ENCODE data around the gene OXNAD1.

The OXNAD1 gene

DNA sequence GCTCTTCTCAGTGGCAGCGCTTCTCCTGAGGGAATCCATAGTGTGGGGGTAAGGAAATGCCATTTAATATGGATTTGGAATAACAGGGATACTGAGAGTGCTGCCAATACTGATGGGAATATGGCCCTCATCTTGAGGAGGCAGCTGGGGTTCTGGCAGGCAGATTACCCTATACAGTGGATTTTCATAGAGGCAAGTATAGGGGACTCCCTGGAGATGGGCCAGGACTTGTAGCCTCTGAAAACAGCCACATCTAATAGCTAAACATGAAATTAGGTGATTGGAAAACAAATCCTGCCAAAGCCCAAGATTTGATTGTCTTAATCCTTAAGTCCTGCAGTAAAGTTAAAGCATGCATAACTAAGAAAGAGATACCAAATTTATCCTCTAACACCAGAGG is 31.2 kb upstream of the OXNAD1 start:
- no peaks in the 10 kb centered on the region for H3K36me3 ChIP-seq (ENCODE audit: control insufficient read depth, insufficient read depth, low read length)
- H3K4me3 ChIP-seq (ENCODE audit: low read depth, low read length) = no peak overlapping the region
- H3K4me2 ChIP-seq (ENCODE audit: low read length) = no peak overlapping the region
- no peaks in the 10 kb centered on the region for H3K27me3 ChIP-seq (ENCODE audit: control insufficient read depth, insufficient read depth, low read length)
- no peak overlapping the region for H3K9ac ChIP-seq
- no peaks in the 10 kb centered on the region for H3K9me3 ChIP-seq (ENCODE audit: control insufficient read depth, low read length)
- no peak overlapping the region for H3K27ac ChIP-seq
- H3K79me2 ChIP-seq = no peaks in the 10 kb centered on the region
- H3K4me1 ChIP-seq = no peaks in the 10 kb centered on the region
- TF ChIP-seq, protein P1, sequence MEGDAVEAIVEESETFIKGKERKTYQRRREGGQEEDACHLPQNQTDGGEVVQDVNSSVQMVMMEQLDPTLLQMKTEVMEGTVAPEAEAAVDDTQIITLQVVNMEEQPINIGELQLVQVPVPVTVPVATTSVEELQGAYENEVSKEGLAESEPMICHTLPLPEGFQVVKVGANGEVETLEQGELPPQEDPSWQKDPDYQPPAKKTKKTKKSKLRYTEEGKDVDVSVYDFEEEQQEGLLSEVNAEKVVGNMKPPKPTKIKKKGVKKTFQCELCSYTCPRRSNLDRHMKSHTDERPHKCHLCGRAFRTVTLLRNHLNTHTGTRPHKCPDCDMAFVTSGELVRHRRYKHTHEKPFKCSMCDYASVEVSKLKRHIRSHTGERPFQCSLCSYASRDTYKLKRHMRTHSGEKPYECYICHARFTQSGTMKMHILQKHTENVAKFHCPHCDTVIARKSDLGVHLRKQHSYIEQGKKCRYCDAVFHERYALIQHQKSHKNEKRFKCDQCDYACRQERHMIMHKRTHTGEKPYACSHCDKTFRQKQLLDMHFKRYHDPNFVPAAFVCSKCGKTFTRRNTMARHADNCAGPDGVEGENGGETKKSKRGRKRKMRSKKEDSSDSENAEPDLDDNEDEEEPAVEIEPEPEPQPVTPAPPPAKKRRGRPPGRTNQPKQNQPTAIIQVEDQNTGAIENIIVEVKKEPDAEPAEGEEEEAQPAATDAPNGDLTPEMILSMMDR (IDR thresholded peaks at IDR 0.05) = no peak
- no peak overlapping the region for H2AFZ ChIP-seq

DNA sequence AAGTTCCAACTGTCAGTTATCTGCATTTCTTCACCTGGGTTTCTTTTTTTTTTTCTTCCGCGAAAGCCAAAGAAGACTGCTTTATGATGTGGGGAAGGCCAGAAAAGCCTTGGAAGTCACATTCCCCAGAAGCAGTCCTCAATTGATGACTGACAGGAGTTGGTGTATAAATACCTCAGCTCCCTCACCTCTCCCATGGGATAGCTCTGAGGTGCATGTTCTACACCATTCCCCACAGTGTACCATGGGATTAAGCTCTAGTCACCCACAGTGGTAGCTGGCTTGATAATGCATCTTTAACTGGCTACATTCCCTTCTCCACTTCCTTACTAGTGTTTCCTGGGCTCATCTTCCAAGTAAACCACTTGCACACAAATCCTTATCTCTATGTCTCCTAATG is 30.7 kb upstream of the OXNAD1 start:
- H3K79me2 ChIP-seq = no peaks in the 10 kb centered on the region
- no peak overlapping the region for H3K4me2 ChIP-seq (ENCODE audit: low read length)
- H3K27me3 ChIP-seq (ENCODE audit: control insufficient read depth, insufficient read depth, low read length) = no peaks in the 10 kb centered on the region
- no peak overlapping the region for H2AFZ ChIP-seq
- H3K27ac ChIP-seq = no peak overlapping the region
- no peak overlapping the region for H3K4me3 ChIP-seq (ENCODE audit: low read depth, low read length)
- H3K4me1 ChIP-seq = no peaks in the 10 kb centered on the region
- H3K36me3 ChIP-seq (ENCODE audit: control insufficient read depth, insufficient read depth, low read length) = no peaks in the 10 kb centered on the region
- TF ChIP-seq, protein P1 (IDR thresholded peaks at IDR 0.05) = no peak
- no peaks in the 10 kb centered on the region for H3K9me3 ChIP-seq (ENCODE audit: control insufficient read depth, low read length)
- no peak overlapping the region for H3K9ac ChIP-seq

DNA sequence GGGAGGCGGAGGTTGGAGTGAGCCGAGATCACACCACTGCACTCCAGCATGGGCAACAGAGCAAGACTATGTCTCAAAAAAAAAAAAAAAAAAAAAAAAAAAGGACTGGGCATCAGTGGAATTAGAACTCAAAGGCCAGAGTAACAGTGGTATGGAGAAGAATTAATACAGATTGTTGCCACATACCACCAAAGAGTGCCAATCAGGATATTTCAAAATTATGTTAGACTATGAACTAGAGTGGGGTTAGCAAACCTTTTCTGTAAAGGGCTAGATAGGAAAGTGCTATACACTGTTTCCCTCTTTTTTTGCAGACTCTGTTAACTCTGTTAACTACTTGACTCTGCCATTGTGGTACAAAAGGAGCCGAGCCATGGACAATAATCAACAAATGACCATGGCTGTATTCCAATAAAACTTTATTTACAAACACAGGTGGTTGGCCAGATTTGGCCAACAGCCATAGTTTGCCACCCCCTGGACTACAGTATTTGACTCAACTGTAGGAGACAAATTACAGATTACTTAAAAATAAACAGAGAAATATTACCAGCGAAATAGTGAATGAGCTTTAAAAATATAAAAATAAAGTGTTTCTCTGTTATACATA is 28.9 kb upstream of the OXNAD1 start:
- Histone ChIP-seq H3K36me3 (ENCODE audit: control insufficient read depth, insufficient read depth, low read length) (no peaks in the 10 kb centered on the region), H3K79me2 (no peaks in the 10 kb centered on the region), H3K4me2 (ENCODE audit: low read length) (no peak overlapping the region), H3K9ac (no peak overlapping the region), H3K9me3 (ENCODE audit: control insufficient read depth, low read length) (no peaks in the 10 kb centered on the region), H3K4me1 (no peaks in the 10 kb centered on the region), H2AFZ (no peak overlapping the region), H3K4me3 (ENCODE audit: low read depth, low read length) (no peak overlapping the region), H3K27ac (no peak overlapping the region), H3K27me3 (ENCODE audit: control insufficient read depth, insufficient read depth, low read length) (no peaks in the 10 kb centered on the region)
- TF ChIP-seq, protein P1 (IDR thresholded peaks at IDR 0.05) = no peak

DNA sequence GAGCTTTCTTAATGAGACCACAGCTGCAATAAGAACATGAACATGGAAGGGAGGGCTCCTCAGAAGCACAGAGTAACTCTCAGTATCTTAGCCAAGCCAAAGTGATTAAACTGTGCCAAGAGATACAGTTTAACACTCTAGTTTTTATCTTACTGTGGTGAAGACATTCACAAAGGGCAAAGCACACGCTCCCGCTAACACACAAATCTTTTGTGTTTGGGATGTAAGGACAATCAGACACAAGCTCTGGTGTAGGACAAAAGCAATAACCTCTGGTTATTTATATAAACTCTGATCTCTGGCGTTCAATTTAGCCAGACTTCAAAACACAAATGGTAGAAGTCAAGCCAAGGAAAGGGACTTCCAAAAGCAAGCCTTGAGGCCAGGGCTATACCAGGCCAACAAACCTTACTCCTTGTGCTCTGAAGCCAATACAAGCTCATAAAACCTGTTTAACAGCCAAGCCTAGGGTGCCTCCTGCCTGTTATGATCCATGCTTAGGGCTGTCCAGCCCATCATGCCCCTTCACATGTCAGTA is 28.1 kb upstream of the OXNAD1 start:
- Histone ChIP-seq H3K79me2 (no peaks in the 10 kb centered on the region), H3K27me3 (ENCODE audit: control insufficient read depth, insufficient read depth, low read length) (no peaks in the 10 kb centered on the region), H3K4me3 (ENCODE audit: low read depth, low read length) (no peak overlapping the region), H3K4me2 (ENCODE audit: low read length) (no peak overlapping the region), H3K9me3 (ENCODE audit: control insufficient read depth, low read length) (no peaks in the 10 kb centered on the region), H2AFZ (no peak overlapping the region), H3K27ac (no peak overlapping the region), H3K4me1 (no peaks in the 10 kb centered on the region), H3K36me3 (ENCODE audit: control insufficient read depth, insufficient read depth, low read length) (no peaks in the 10 kb centered on the region), H3K9ac (no peak overlapping the region)
- TF ChIP-seq, protein P1 (IDR thresholded peaks at IDR 0.05) = no peak
